HEK293 (cell line): Measurements from ENCODE around the gene NOL3.

Source experiments
- CTCF ChIP-seq: fragments of 450-650 bp; formaldehyde crosslinking; IDR thresholded peaks from 2 replicates; pipeline ENCODE4 v1.5.1; 2016; ENCODE audit warnings: missing biosample characterization, missing genetic modification characterization
- PRDM1 ChIP-seq: fragments of 450-650 bp; formaldehyde crosslinking; IDR thresholded peaks from 2 replicates; pipeline ENCODE4; 2016; ENCODE audit warnings: missing biosample characterization, missing genetic modification characterization
- SETDB1 ChIP-seq: IDR thresholded peaks from one replicate; pipeline ENCODE4 v1.6.1; 2017; ENCODE audit warnings: mild to moderate bottlenecking, low read length, moderate library complexity, mixed read lengths; ENCODE audit not compliant: insufficient read length
- SP2 ChIP-seq: fragments of 450-650 bp; formaldehyde crosslinking; IDR thresholded peaks from 2 replicates; pipeline ENCODE4 v1.5.1; 2016; ENCODE audit warnings: missing biosample characterization, missing genetic modification characterization
- ZBTB10 ChIP-seq: fragments of 450-650 bp; formaldehyde crosslinking; IDR thresholded peaks from 2 replicates; pipeline ENCODE4 v1.5.1; 2016; ENCODE audit warnings: missing biosample characterization, missing genetic modification characterization
- ZBTB21 ChIP-seq: fragments of 450-650 bp; formaldehyde crosslinking; IDR thresholded peaks from 2 replicates; pipeline ENCODE4 v1.5.1; 2017; ENCODE audit warnings: missing biosample characterization, missing genetic modification characterization
- ZFP37 ChIP-seq: fragments of 450-650 bp; formaldehyde crosslinking; IDR thresholded peaks from 2 replicates; pipeline ENCODE4 v1.5.1; 2016; ENCODE audit warnings: missing biosample characterization, missing genetic modification characterization
- ZNF114 ChIP-seq: fragments of 450-650 bp; formaldehyde crosslinking; IDR thresholded peaks from 2 replicates; pipeline ENCODE4 v1.5.0; 2017; ENCODE audit warnings: missing biosample characterization, missing genetic modification characterization
- ZNF24 ChIP-seq: fragments of 450-650 bp; formaldehyde crosslinking; IDR thresholded peaks from 2 replicates; pipeline ENCODE4 v1.5.1; 2016; ENCODE audit warnings: missing biosample characterization, missing genetic modification characterization
- ZNF302 ChIP-seq: fragments of 450-650 bp; formaldehyde crosslinking; IDR thresholded peaks from 2 replicates; pipeline ENCODE4 v1.5.1; 2016; ENCODE audit warnings: missing biosample characterization, missing genetic modification characterization, low read depth
- ZNF350 ChIP-seq: fragments of 450-650 bp; formaldehyde crosslinking; IDR thresholded peaks from 2 replicates; pipeline ENCODE4 v1.5.0; 2017; ENCODE audit warnings: missing biosample characterization, mild to moderate bottlenecking, missing genetic modification characterization
- ZNF571 ChIP-seq: fragments of 450-650 bp; formaldehyde crosslinking; IDR thresholded peaks from 2 replicates; pipeline ENCODE4 v1.5.0; 2017; ENCODE audit warnings: missing biosample characterization, missing genetic modification characterization
- ZNF843 ChIP-seq: fragments of 450-650 bp; formaldehyde crosslinking; IDR thresholded peaks from 2 replicates; pipeline ENCODE4 v1.5.1; 2016; ENCODE audit warnings: missing biosample characterization, missing genetic modification characterization
- ZSCAN18 ChIP-seq: fragments of 450-650 bp; formaldehyde crosslinking; IDR thresholded peaks from 2 replicates; pipeline ENCODE4 v1.5.1; 2016; ENCODE audit warnings: missing biosample characterization, missing genetic modification characterization

- TF ChIP-seq ZBTB21 (tag by site-specific recombination) = no peak
- no peak for TF ChIP-seq ZNF843 (tag by site-specific recombination)
- TF ChIP-seq ZNF114 (tag by site-specific recombination) = no peak
- no peak for TF ChIP-seq SETDB1
- TF ChIP-seq ZFP37 (tag by site-specific recombination) = no peak
- TF ChIP-seq ZBTB10 = no peak
- no peak for TF ChIP-seq ZNF24 (tag by site-specific recombination)
- no peak for TF ChIP-seq ZNF302 (tag by site-specific recombination)
- no peak for TF ChIP-seq CTCF (tag by site-specific recombination)
- no peak for TF ChIP-seq ZNF350 (tag by site-specific recombination)
- no peak for TF ChIP-seq ZSCAN18
- no peak for TF ChIP-seq ZNF571
- TF ChIP-seq SP2 (tag by site-specific recombination) = no peak
- TF ChIP-seq PRDM1 = no peak
Observed at GRCh38 chr16:67164599-67165061, 5.7 kb upstream of the NOL3 start, which contains the start of gene HSF4.
